ENCODE results near the gene KRTAP10-12. TPM values are rescaled to one million over a fixed set of nuclear protein-coding genes. Genes with fewer than 3 reads are reported as not detected.

KRTAP10-12 gene
- total RNA-seq, 1 experiment from 2014 or later, result not detected

DNA sequence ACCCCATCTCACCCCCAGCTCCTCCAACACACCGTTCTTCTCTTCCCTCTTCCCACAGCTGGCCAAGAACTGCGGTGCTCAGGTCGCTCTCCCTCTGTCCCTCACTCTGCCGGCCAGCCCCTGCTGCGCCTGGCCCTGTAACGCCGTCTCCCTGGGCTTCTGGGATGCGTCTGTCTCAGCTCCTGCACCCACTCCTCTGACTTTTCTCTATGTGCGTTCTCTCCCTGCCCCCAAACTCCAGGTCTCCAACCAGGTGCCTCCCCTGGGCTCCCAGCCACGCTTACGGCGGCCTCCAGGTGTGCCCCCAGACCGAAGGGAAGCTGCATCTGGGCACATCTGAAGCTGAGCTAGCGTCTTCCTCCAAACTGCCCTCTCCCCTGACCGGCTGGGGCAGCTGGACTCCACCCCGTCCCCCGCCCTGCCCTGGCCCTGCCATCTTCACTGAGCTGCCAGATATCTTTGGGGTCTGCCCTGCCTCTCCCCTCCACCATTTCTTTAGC lies 2.6 kb downstream of the KRTAP10-12 start:
- H4K20me1 ChIP-seq (ENCODE audit: insufficient read depth), result no peaks in the 10 kb centered on the region
- no peak for TF ChIP-seq ZNF274 (IDR thresholded peaks at IDR 0.05; ENCODE audit: low read depth, low read length)
- TF ChIP-seq EGR1 (IDR thresholded peaks at IDR 0.05; ENCODE audit: low read depth), result no peak
- TF ChIP-seq POLR2A (IDR thresholded peaks at IDR 0.05; ENCODE audit: borderline replicate concordance, extremely low read depth, insufficient read depth, insufficient read length), result no peak
- TF ChIP-seq POLR2AphosphoS5 (IDR thresholded peaks at IDR 0.05; ENCODE audit: low read depth, low read length), result no peak
- no peak for TF ChIP-seq CBX3 (IDR thresholded peaks at IDR 0.05; ENCODE audit: low read depth)
- TF ChIP-seq SIN3A (IDR thresholded peaks at IDR 0.05; ENCODE audit: low read depth), result no peak
- no peak for TF ChIP-seq EZH2 (IDR thresholded peaks at IDR 0.05)
- no peak for TF ChIP-seq FOSL1 (IDR thresholded peaks at IDR 0.05; ENCODE audit: low read depth)
- TF ChIP-seq, protein P1, sequence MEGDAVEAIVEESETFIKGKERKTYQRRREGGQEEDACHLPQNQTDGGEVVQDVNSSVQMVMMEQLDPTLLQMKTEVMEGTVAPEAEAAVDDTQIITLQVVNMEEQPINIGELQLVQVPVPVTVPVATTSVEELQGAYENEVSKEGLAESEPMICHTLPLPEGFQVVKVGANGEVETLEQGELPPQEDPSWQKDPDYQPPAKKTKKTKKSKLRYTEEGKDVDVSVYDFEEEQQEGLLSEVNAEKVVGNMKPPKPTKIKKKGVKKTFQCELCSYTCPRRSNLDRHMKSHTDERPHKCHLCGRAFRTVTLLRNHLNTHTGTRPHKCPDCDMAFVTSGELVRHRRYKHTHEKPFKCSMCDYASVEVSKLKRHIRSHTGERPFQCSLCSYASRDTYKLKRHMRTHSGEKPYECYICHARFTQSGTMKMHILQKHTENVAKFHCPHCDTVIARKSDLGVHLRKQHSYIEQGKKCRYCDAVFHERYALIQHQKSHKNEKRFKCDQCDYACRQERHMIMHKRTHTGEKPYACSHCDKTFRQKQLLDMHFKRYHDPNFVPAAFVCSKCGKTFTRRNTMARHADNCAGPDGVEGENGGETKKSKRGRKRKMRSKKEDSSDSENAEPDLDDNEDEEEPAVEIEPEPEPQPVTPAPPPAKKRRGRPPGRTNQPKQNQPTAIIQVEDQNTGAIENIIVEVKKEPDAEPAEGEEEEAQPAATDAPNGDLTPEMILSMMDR (IDR thresholded peaks at IDR 0.05 in 2 of 3, conservative IDR thresholded peaks at IDR 0.05 in 1 of 3; ENCODE audit: borderline replicate concordance in 1 of 3, insufficient read depth in 1 of 3, low read depth in 2 of 3, low read length in 2 of 3), result no peak
- no peak for TF ChIP-seq ZFX (IDR thresholded peaks at IDR 0.05)
- H3K4me2 ChIP-seq (ENCODE audit: low read length), result no peak overlapping the region
- POLR2A ChIA-PET, result no interaction called here
- BruUV-seq (replicated peaks), result no TSS peak
- no peaks in the 10 kb centered on the region for H3K9me3 ChIP-seq (ENCODE audit: control insufficient read depth in 1 of 2, insufficient read depth in 1 of 2, low read depth in 1 of 2, low read length in 2 of 2)
- no peaks in the 10 kb centered on the region for H3K36me3 ChIP-seq (ENCODE audit: control insufficient read depth in 1 of 2, insufficient read depth in 2 of 2, low read length in 2 of 2)
- DNase-seq (ENCODE audit: low read depth, low spot score) (no peak), ATAC-seq (no peak; the same call in 1 of the 2 replicates)
- RAD21 ChIA-PET (ENCODE audit: low non-redundant PET in 1 of 2, low total read pairs in 2 of 2, uncharacterized antibody in 2 of 2, unreplicated experiment in 2 of 2), result no interaction called here
- CTCF ChIA-PET, result no interaction called here
- H3K27ac ChIP-seq (ENCODE audit: low read depth, low read length), result no peak overlapping the region
- peaks cover 10% of the 10 kb centered on the region; the same call in 1 of the 2 replicates for H3K27me3 ChIP-seq (ENCODE audit: insufficient read depth, low read length)
- no peak overlapping the region for H3K9ac ChIP-seq (ENCODE audit: low read length)
- no peak overlapping the region for H3K4me3 ChIP-seq (replicated peaks in 1 of 2; ENCODE audit: low read depth in 1 of 2, low read length in 2 of 2)
- no peaks in the 10 kb centered on the region for H3K79me2 ChIP-seq (ENCODE audit: insufficient read depth, low read length)
- intact Hi-C loops (cut with micrococcal nuclease), result no loop called here
- no peaks in the 10 kb centered on the region for H3K4me1 ChIP-seq (ENCODE audit: control insufficient read depth in 1 of 2, insufficient read depth in 2 of 2, low read length in 2 of 2)
- H2AFZ ChIP-seq (ENCODE audit: low read depth, low read length, poor library complexity, severe bottlenecking), result no peak overlapping the region
- no peaks in the 10 kb centered on the region for H3K9me2 ChIP-seq (ENCODE audit: insufficient read depth)
